Gastroesophageal sphincter (tissue), 4 donors: ENCODE data around the gene MAP3K1. TPM values are rescaled to one million over a fixed set of nuclear protein-coding genes. Genes with fewer than 3 reads are reported as not detected.

Experiments
- ATAC-seq: fragments of 150-250 bp; one replicate; pipeline ENCODE4 v1.9.1; 2016; ENCODE audit warnings: mild to moderate bottlenecking, moderate library complexity
- H3K27ac ChIP-seq, 4 donors: fragments of 200-600 bp; sonication (generic) in 3 of 4; 1 replicate in 3 of 4; 2 replicates in 1 of 4; pipeline ENCODE4 v1.5.1; 2016 to 2019
- H3K27me3 ChIP-seq: fragments of 200-600 bp; sonication (generic); one replicate; pipeline ENCODE4 v1.5.1; 2019
- H3K36me3 ChIP-seq, 2 donors: fragments of 200-600 bp; sonication (generic); one replicate each; pipeline ENCODE4 v1.5.1; 2019; ENCODE audit warnings: control low read depth in 1 of 2
- H3K4me1 ChIP-seq, 3 donors: fragments of 200-600 bp; sonication (generic); 1 replicate in 2 of 3; 2 replicates in 1 of 3; pipeline ENCODE4 v1.5.1; 2016 to 2019; ENCODE audit warnings: control low read depth in 2 of 3
- H3K4me3 ChIP-seq, 2 donors: fragments of 200-600 bp; sonication (generic); one replicate each; pipeline ENCODE4 v1.5.1; 2019; ENCODE audit warnings: mild to moderate bottlenecking in 1 of 2, moderate library complexity in 1 of 2
- H3K9me3 ChIP-seq, 3 donors: fragments of 200-600 bp; sonication (generic); one replicate each; pipeline ENCODE4 v1.5.1; 2017 to 2019; ENCODE audit warnings: control low read depth in 2 of 3
- CTCF ChIP-seq, 4 experiments: fragments of 200-600 bp in 2 of 4; fragments of 450-650 bp in 2 of 4; sonication (generic) in 1 of 4; IDR thresholded peaks; one replicate each; pipeline ENCODE4 v1.5.1; 2017 to 2019; ENCODE audit warnings: antibody characterized with exemption in 4 of 4, mild to moderate bottlenecking in 2 of 4, moderate library complexity in 2 of 4
- EP300 ChIP-seq: sonication (generic); formaldehyde crosslinking; IDR thresholded peaks from one replicate; pipeline ENCODE4 v1.6.1; 2017; ENCODE audit warnings: antibody characterized with exemption, mild to moderate bottlenecking
- POLR2A ChIP-seq, 2 donors: fragments of 450-650 bp; IDR thresholded peaks; one replicate each; pipeline ENCODE4 v1.6.1; 2017; ENCODE audit warnings: antibody characterized with exemption in 2 of 2, mild to moderate bottlenecking in 2 of 2, moderate library complexity in 1 of 2
- POLR2AphosphoS5 ChIP-seq: sonication (generic); formaldehyde crosslinking; IDR thresholded peaks from one replicate; pipeline ENCODE4 v1.6.1; 2017; ENCODE audit warnings: antibody characterized with exemption
- WGBS, 2 donors: methylation state at CpG; one replicate each; pipeline ENCODE4 v1.1.5; 2018; ENCODE audit warnings: low coverage in 1 of 2; 5-methylcytosine and 5-hydroxymethylcytosine counted together
- total RNA-seq, 4 donors: library from RNA; depleted of rRNA; stranded (reverse); fragments of >200 nt; gene quantifications; one replicate each; pipeline ENCODE4 v1.1.0, GENCODE V29; 2016

Gene MAP3K1
- total RNA-seq, 4 donors from 2014 or later = 7.6 to 16.0 (median 9.7) TPM

- TF ChIP-seq CTCF (IDR thresholded peaks at IDR 0.05) = no peak
- no peak for TF ChIP-seq POLR2AphosphoS5
- no peak for TF ChIP-seq EP300
- TF ChIP-seq POLR2A (IDR thresholded peaks at IDR 0.05) = no peak
- WGBS, 2 donors = 70 to 85% methylated on average over 2 of the region's 2 CpGs
Measured at GRCh38 chr5:56917534-56917933, 102.2 kb downstream of the MAP3K1 start.

GRCh38 chr5:56918054-56918453, 102.7 kb downstream of the MAP3K1 start:
- 63 to 71% methylated on average over 1 to 2 of the region's 2 CpGs for WGBS, 2 donors
- TF ChIP-seq POLR2AphosphoS5 (no peak), CTCF (IDR thresholded peaks at IDR 0.05) (no peak), POLR2A (IDR thresholded peaks at IDR 0.05) (no peak), EP300 (no peak)
- H3K4me3 ChIP-seq = no peak overlapping the region
- no peak for ATAC-seq
- H3K4me1 ChIP-seq = peaks cover 0 to 7% (median 0%) of the 10 kb centered on the region in 3 donors
- no peaks in the 10 kb centered on the region for H3K9me3 ChIP-seq
- no peaks in the 10 kb centered on the region for H3K27me3 ChIP-seq
- no peak overlapping the region for H3K27ac ChIP-seq
- peaks cover 3 to 21% of the 10 kb centered on the region in 2 donors for H3K36me3 ChIP-seq

More at GRCh38 chr5:56917534-56917933, 102.2 kb downstream of the MAP3K1 start:
- Histone ChIP-seq H3K36me3 (peaks cover 3 to 16% of the 10 kb centered on the region in 2 donors), H3K4me3 (no peak overlapping the region), H3K4me1 (peaks cover 0 to 7% (median 0%) of the 10 kb centered on the region in 3 donors), H3K27me3 (no peaks in the 10 kb centered on the region), H3K9me3 (no peaks in the 10 kb centered on the region), H3K27ac (no peak overlapping the region)
- ATAC-seq = no peak

- no peaks in the 10 kb centered on the region for H3K9me3 ChIP-seq
- WGBS, 2 donors = 69 to 75% methylated on average over 1 of the region's 1 CpG
- no peak overlapping the region for H3K27ac ChIP-seq
- H3K36me3 ChIP-seq = peaks cover 8 to 42% of the 10 kb centered on the region in 2 donors
- TF ChIP-seq CTCF (IDR thresholded peaks at IDR 0.05) (no peak), POLR2AphosphoS5 (no peak), EP300 (no peak), POLR2A (IDR thresholded peaks at IDR 0.05) (no peak)
- no peak for ATAC-seq
- no peaks in the 10 kb centered on the region for H3K27me3 ChIP-seq
- H3K4me3 ChIP-seq = no peak overlapping the region
- H3K4me1 ChIP-seq = peaks cover 0 to 7% (median 0%) of the 10 kb centered on the region in 3 donors
Measured at GRCh38 chr5:56919942-56920662, 104.8 kb downstream of the MAP3K1 start.

- H3K36me3 ChIP-seq = peaks cover 8 to 69% of the 10 kb centered on the region in 2 donors
- ATAC-seq = no peak
- WGBS, 2 donors = 98 to 100% methylated on average over 3 to 6 of the region's 6 CpGs
Measured at GRCh38 chr5:56922922-56923321, 107.6 kb downstream of the MAP3K1 start.

More at GRCh38 chr5:56922922-56923321, 107.6 kb downstream of the MAP3K1 start:
- H3K4me1 ChIP-seq = peaks cover 0 to 7% (median 0%) of the 10 kb centered on the region in 3 donors
- H3K4me3 ChIP-seq = no peak overlapping the region
- TF ChIP-seq POLR2AphosphoS5 = no peak
- no peak for TF ChIP-seq CTCF (IDR thresholded peaks at IDR 0.05)
- no peak for TF ChIP-seq EP300
- TF ChIP-seq POLR2A (IDR thresholded peaks at IDR 0.05) = no peak
- no peak overlapping the region for H3K27ac ChIP-seq
- H3K9me3 ChIP-seq = no peaks in the 10 kb centered on the region
- H3K27me3 ChIP-seq = no peaks in the 10 kb centered on the region
